HepG2 (cell line): ENCODE measurements around the gene OPRL1. TPM values are rescaled to one million over a fixed set of nuclear protein-coding genes. Genes with fewer than 3 reads are reported as not detected.

Source experiments
- CEBPG ChIP-seq: IDR thresholded peaks from 2 replicates; pipeline ENCODE4 v1.6.1; 2016
- DDIT3 ChIP-seq: sonication (generic); formaldehyde crosslinking; IDR thresholded peaks from 2 replicates; pipeline ENCODE4 v1.4.0; 2020; ENCODE audit warnings: mild to moderate bottlenecking, missing genetic modification reagents
- ERF ChIP-seq: IDR thresholded peaks from 2 replicates; pipeline ENCODE4 v1.6.1; 2018; ENCODE audit warnings: missing biosample characterization, missing genetic modification reagents
- HES4 ChIP-seq: sonication (generic); formaldehyde crosslinking; IDR thresholded peaks from 2 replicates; pipeline ENCODE4 v1.9.0; 2021; ENCODE audit warnings: mild to moderate bottlenecking, missing genetic modification reagents, borderline replicate concordance
- KDM3A ChIP-seq: IDR thresholded peaks from 2 replicates; pipeline ENCODE4 v1.6.1; 2018; ENCODE audit warnings: low read depth, missing compliant biosample characterization
- RAD21 ChIP-seq: fragments of 450-650 bp; formaldehyde crosslinking; IDR thresholded peaks from 2 replicates; pipeline ENCODE4 v1.5.0; 2020; ENCODE audit warnings: mild to moderate bottlenecking
- REST ChIP-seq, 2 experiments: IDR thresholded peaks; 2 replicates each; pipeline ENCODE4 v1.6.1; 2011 to 2012; ENCODE audit warnings: low read length in 2 of 2, borderline replicate concordance in 1 of 2, low read depth in 1 of 2, mild to moderate bottlenecking in 1 of 2, moderate library complexity in 1 of 2
- SNAPC4 ChIP-seq: sonication (generic); formaldehyde crosslinking; IDR thresholded peaks from 2 replicates; pipeline ENCODE4 v1.4.0; 2020; ENCODE audit warnings: mild to moderate bottlenecking, missing genetic modification reagents
- TFAP4 ChIP-seq: sonication (generic); IDR thresholded peaks from 2 replicates; pipeline ENCODE4 v1.6.1; 2016; ENCODE audit warnings: low read depth, borderline replicate concordance
- THAP8 ChIP-seq: sonication (generic); formaldehyde crosslinking; IDR thresholded peaks from 2 replicates; pipeline ENCODE4 v1.5.1; 2020; ENCODE audit warnings: missing genetic modification reagents, mild to moderate bottlenecking, borderline replicate concordance
- ZC3H13 ChIP-seq: sonication (generic); formaldehyde crosslinking; IDR thresholded peaks from 2 replicates; pipeline ENCODE4 v1.8.1; 2023; ENCODE audit warnings: mild to moderate bottlenecking, missing genetic modification reagents, moderate library complexity
- ZFP41 ChIP-seq: sonication (generic); formaldehyde crosslinking; IDR thresholded peaks from 2 replicates; pipeline ENCODE4 v1.4.0; 2020; ENCODE audit warnings: mild to moderate bottlenecking, missing genetic modification reagents, borderline replicate concordance
- ZNF607 ChIP-seq: sonication (generic); formaldehyde crosslinking; IDR thresholded peaks from 2 replicates; pipeline ENCODE4 v1.5.1; 2020; ENCODE audit warnings: missing genetic modification reagents, mild to moderate bottlenecking, borderline replicate concordance
- ZNF720 ChIP-seq: sonication (generic); formaldehyde crosslinking; IDR thresholded peaks from 2 replicates; pipeline ENCODE4 v1.4.0; 2020; ENCODE audit warnings: missing genetic modification reagents
- ZNF740 ChIP-seq: sonication (generic); formaldehyde crosslinking; IDR thresholded peaks from 2 replicates; pipeline ENCODE4 v1.4.0; 2020; ENCODE audit warnings: missing genetic modification reagents
- ZNF782 ChIP-seq: sonication (generic); formaldehyde crosslinking; IDR thresholded peaks from 2 replicates; pipeline ENCODE4 v1.4.0; 2020; ENCODE audit warnings: missing genetic modification reagents, mild to moderate bottlenecking, borderline replicate concordance
- ZNF891 ChIP-seq: sonication (generic); formaldehyde crosslinking; IDR thresholded peaks from 2 replicates; pipeline ENCODE4 v1.5.0; 2020; ENCODE audit warnings: mild to moderate bottlenecking, missing genetic modification reagents
- polyA plus RNA-seq, 8 experiments: library from polyadenylated mRNA; depleted of rRNA in 3 of 8; stranded (reverse) in 7 of 8; unstranded in 1 of 8; fragments of >200 nt; fragmentation: Illumina TruSeq in 4 of 8; extraction: Trizol in 4 of 8; gene quantifications; 2 replicates each; pipeline versions ENCODE4 v1.2.1 to v1.2.3, GENCODE V29; 2011 to 2016; ENCODE audit warnings: low read depth in 4 of 8, missing spikeins in 1 of 8, mixed read lengths in 1 of 8; ENCODE audit not compliant: insufficient read depth in 1 of 8
- total RNA-seq, 5 experiments: library from RNA; depleted of rRNA; stranded (reverse); fragments of >200 nt; fragmentation: Illumina TruSeq; extraction: Trizol; gene quantifications; 2 replicates each; pipeline ENCODE4 v1.2.3, GENCODE V29; 2016; ENCODE audit warnings: low read depth in 1 of 5

OPRL1 gene
- total and polyA plus RNA-seq, 2 of the 13 experiments (the other 11 are each of a cell fraction or from before 2014, with no cell fraction given): 0.35 to 0.71 TPM

- TF ChIP-seq TFAP4 (peak; percentile 27; the same call in 1 of the 2 replicates), CEBPG (CRISPR knock-in tag) (peak; percentile 38; the same call in 1 of the 2 replicates), ZNF782 (CRISPR knock-in tag) (no peak; the same call in 1 of the 2 replicates), RAD21 (CRISPR knock-in tag) (peak; percentile 56; the same call in 1 of the 2 replicates), HES4 (CRISPR knock-in tag) (peak; percentile 78), DDIT3 (no peak), ZNF720 (peak; percentile 67; the same call in 1 of the 2 replicates), SNAPC4 (CRISPR knock-in tag) (peak; percentile 2; the same call in 1 of the 2 replicates), ZNF740 (CRISPR knock-in tag) (0 out of 2 replicates have a peak, but pooled peaks have one; percentile 36), ZC3H13 (CRISPR knock-in tag) (0 out of 2 replicates have a peak, but pooled peaks have one; percentile 26), REST (IDR thresholded peaks at IDR 0.05; ENCODE audit: borderline replicate concordance in 1 of 2, low read depth in 1 of 2, low read length in 2 of 2) (0 out of 4 replicates have a peak, but pooled peaks of 1 of the 2 experiments have one; percentile 9), ERF (CRISPR knock-in tag) (no peak), THAP8 (CRISPR knock-in tag) (peak; percentile 80; the same call in 1 of the 2 replicates), ZNF891 (CRISPR knock-in tag) (peak; percentile 42; the same call in 1 of the 2 replicates), ZNF607 (CRISPR knock-in tag) (peak; percentile 37; the same call in 1 of the 2 replicates), KDM3A (CRISPR knock-in tag) (peak; percentile 79; the same call in 1 of the 2 replicates), ZFP41 (CRISPR knock-in tag) (0 out of 2 replicates have a peak, but pooled peaks have one; percentile 55)
These were observed 439 bp upstream of the OPRL1 start, which contains the start of gene RGS19 (continued) for GRCh38 chr20:64079273-64080012.
